Body of pancreas (tissue), 4 donors: ENCODE data around the gene PRKG1.

Experiments
- POLR2A ChIP-seq, 3 donors: fragments of 450-650 bp; IDR thresholded peaks; one replicate each; pipeline ENCODE4 v1.6.1; 2016; ENCODE audit warnings: antibody characterized with exemption in 3 of 3, mild to moderate bottlenecking in 2 of 3
- TF ChIP-seq, protein P1 (sequence below), 7 experiments: fragments of 450-650 bp in 4 of 7; fragments of 200-600 bp in 3 of 7; sonication (generic) in 3 of 7; IDR thresholded peaks; one replicate each; pipeline ENCODE4 v1.5.1; 2016 to 2019; ENCODE audit warnings: antibody characterized with exemption in 7 of 7

DNA sequence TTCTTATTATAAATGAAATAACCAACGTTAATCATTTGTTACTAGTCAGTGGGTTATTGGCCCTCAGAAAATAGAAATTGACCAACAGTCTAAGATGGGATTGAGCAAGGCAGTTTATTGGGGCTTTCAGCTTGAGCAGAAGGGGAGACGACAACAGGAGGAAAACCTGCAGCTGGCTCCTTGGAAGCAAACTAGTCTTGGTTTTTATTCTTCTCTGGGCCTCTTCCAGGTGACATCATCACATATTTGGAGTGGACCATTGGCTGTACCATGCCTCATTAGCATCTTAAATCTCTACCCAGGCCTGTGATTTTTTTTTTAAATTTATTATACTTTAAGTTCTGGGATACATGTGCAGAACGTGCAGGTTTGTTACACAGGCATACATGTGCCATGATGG is 684.1 kb downstream of the PRKG1 start:
- TF ChIP-seq, protein P1, sequence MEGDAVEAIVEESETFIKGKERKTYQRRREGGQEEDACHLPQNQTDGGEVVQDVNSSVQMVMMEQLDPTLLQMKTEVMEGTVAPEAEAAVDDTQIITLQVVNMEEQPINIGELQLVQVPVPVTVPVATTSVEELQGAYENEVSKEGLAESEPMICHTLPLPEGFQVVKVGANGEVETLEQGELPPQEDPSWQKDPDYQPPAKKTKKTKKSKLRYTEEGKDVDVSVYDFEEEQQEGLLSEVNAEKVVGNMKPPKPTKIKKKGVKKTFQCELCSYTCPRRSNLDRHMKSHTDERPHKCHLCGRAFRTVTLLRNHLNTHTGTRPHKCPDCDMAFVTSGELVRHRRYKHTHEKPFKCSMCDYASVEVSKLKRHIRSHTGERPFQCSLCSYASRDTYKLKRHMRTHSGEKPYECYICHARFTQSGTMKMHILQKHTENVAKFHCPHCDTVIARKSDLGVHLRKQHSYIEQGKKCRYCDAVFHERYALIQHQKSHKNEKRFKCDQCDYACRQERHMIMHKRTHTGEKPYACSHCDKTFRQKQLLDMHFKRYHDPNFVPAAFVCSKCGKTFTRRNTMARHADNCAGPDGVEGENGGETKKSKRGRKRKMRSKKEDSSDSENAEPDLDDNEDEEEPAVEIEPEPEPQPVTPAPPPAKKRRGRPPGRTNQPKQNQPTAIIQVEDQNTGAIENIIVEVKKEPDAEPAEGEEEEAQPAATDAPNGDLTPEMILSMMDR (IDR thresholded peaks at IDR 0.05), result no peak
- TF ChIP-seq POLR2A (IDR thresholded peaks at IDR 0.05), result no peak
